CD4-positive, alpha-beta T cell treated with Interleukin-10 for 1 hour (primary cell): ENCODE measurements around the gene VEGFD.
A peak's percentile ranks its signal among the peaks of the same experiment; 100 is the strongest.
"Not testable (repeated sequence)": the region's sequence is repeated elsewhere in the genome, so short reads cannot be mapped to it uniquely, and the experiment has no call there.

ENCODE experiments used
- DNase-seq: peaks from one replicate; pipeline ENCODE4 v3.0.0-alpha.2; 2020

The VEGFD gene

GRCh38 chrX:15356444-15356843, 27.8 kb downstream of the VEGFD start:
- no peak for DNase-seq

DNA sequence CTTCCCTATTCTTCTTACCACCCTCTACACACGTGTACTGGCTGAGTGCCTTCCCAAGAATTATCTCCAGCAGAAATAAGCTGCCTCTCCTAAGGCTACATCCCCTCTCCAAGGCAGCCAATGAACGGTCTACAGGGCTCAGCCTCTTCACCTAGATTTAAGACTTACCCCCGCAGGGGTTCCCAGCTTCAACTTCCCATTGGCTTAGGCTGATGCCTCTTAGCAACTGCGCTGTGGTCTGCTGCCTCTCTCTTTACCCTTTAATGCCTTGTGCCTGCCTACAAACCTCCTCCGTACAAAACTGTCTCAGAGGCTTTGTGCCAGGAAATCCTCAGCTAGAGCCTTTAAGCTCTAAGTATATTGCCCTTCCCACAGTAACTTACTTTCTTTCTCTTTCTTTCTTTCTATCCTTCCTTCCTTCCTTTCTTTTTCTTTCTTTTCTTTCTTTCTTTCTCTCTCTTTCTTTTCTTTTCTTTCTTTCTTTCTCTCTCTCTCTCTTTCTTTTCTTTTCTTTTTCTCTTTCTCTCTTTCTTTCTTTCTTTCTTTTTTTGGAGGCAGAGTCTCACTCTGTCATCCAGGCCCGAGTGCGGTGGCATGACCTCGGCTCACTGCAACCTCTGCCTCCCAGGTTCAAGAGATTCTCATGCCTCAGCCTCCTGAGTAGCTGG, 33.8 kb downstream of the VEGFD start:
- DNase-seq = no peak

GRCh38 chrX:15349046-15349445, 35.2 kb downstream of the VEGFD start:
- peak; percentile 37 for DNase-seq

- no peak for DNase-seq
Measured at GRCh38 chrX:15345976-15346375, 38.2 kb downstream of the VEGFD start.

- no peak for DNase-seq
Measured at GRCh38 chrX:15344106-15344505, 40.1 kb downstream of the VEGFD start.

- DNase-seq = no peak
Measured at GRCh38 chrX:15343075-15343476, 41.1 kb downstream of the VEGFD start.

DNA sequence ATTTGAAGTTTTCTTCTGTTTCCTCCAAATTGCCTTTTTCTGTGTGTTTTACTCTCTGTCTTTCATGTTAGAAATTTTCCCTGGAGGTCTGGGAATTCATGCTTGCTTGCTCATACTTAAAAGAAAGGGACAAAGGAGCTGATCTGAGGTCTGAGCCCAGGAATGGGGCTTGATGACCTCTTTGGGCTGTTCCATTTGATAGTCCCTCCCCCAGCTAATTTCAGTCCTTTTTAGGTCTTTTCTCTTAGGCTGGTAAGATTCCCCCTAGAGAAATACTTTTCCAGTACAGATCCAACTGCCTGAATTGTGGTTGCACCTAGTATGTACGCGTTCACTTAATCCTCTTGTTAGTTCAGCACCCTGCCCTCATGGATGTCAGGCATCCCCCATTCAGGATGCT, 43.3 kb downstream of the VEGFD start:
- DNase-seq = no peak

DNA sequence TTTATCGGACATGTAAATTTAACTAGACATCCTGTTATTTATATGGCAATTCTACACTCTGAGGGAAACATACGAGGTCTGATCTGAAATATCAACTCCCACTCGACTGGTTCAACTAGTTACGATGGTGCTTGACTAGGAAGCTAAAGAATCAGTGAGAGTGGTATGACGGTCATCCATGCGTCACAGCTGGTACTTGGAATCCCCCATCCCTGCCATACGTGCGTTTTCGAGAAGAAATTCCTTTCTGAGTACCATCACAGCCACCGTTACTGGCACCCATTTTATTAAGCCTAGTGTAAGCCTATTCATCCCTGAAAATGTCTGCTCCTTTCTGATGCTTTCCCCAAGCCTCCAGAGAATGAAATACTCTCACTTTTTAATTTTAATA, 48.2 kb downstream of the VEGFD start:
- peak; percentile 69 for DNase-seq

- peak; percentile 94 for DNase-seq
Measured at GRCh38 chrX:15335135-15336022, 48.8 kb downstream of the VEGFD start, which contains the start of gene PIGA. Gene PIGA (minus strand): TSS chrX:15335523. CDS start chrX:15331930, 3,593 bp downstream.

GRCh38 chrX:15334561-15334960, 49.7 kb downstream of the VEGFD start:
- peak; percentile 49 for DNase-seq

DNA sequence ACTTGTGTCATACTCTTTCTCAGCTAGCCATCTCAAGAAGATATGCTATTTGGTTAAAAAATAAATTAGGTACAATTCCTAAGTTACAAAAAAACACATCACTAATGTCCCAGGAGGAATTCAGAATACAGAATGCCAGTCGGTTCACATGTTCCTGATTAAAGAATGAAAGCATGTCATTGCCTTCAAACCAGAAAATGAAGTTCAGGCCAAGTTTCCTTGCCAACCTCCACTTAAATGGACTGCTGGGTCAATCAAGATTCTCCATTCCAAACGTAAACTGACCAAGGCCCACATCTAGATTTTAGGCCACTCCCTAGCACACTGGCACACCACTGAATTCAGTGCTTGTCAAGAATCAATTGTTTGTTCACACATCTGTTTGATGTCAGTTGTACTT, 55.4 kb downstream of the VEGFD start:
- no peak for DNase-seq

DNA sequence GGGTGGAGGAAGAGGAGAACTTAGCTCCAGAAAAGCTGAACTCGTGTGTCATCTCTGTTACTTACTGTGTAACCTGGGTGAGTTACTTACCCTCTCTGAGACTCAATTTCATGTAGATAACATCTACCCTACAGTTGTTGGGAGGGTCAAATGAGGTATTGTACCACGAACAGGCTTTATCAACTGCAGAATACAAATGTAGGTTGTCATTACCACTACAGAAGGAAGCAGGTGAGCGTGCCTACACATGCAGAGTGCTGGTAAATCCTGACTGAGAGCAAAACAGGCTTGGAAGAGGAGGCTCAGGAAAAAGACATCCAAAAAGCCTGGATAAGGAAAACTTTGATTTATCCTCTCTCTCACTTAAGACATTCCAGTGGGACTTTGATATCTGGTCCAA, 56.1 kb downstream of the VEGFD start:
- no peak for DNase-seq

DNA sequence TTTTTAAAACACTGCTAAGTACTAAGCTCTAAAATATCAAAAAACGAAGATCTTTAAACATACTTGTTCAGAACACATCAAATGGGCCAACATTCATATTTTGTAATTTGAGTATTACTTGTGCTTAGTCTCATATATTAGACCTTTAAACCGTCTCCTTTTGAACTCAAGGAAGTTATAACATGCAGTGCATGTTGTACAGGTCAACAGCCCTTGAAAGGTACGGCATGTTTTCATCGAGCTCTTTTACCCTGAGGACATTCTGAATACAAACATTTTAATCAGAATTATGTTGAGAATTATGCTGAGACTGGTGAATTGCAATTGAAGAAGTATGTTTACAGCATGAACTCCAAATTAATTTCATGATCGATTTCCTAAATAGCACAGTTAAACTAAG, 61.7 kb downstream of the VEGFD start:
- no peak for DNase-seq

GRCh38 chrX:15322072-15322471, 62.1 kb downstream of the VEGFD start:
- DNase-seq = no peak

GRCh38 chrX:15321447-15321846, 62.8 kb downstream of the VEGFD start:
- DNase-seq = peak; percentile 1

GRCh38 chrX:15320297-15320696, 63.9 kb downstream of the VEGFD start:
- no peak for DNase-seq

GRCh38 chrX:15319075-15319474, 65.1 kb downstream of the VEGFD start:
- DNase-seq = no peak

GRCh38 chrX:15315509-15315908, 68.7 kb downstream of the VEGFD start, which contains the start of gene ASB11:
Gene ASB11 (minus strand): TSS chrX:15315640. CDS start chrX:15315605, 35 bp downstream.
- no peak for DNase-seq

GRCh38 chrX:15314472-15314871, 69.7 kb downstream of the VEGFD start:
- DNase-seq = no peak

DNA sequence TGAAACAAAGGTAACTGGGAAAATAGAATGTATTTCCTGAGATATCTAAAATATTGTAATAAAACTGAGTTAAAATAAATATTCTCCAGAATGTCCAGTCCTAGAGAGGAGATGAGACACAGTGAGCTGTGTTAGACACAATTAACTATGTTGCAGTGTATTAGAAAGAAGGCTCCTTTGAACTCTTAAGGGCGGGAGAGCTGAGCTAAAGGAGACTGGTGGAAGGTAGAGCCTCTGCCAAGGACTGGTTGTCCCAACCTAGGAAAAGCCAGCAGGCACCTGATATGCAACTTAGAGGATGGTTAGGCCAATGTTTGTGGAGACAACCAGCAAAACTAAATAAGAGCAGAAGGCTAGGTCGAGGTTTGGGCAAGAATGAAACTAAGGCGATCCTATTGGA, 73.1 kb downstream of the VEGFD start:
- no peak for DNase-seq

- no peak for DNase-seq
Measured at GRCh38 chrX:15310117-15310516, 74.1 kb downstream of the VEGFD start.

DNA sequence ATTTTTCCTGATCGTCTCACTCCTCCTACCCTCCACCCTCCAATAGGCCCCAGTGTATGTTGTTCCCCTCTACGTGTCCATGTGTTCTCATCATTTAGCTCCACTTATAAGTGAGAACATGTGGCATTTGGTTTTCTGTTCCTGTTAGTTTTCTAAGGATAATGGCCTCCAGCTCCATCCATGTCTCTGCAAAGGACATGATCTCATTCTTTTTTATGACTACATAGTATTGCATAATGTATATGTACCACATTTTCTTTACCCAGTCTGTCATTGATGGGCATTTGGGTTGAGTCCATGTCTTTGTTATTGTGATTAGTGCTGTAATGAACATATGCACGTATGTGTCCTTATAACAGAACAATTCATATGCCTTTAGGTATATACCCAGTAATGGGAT, 78.3 kb downstream of the VEGFD start:
- not testable (repeated sequence) for DNase-seq

GRCh38 chrX:15301924-15302323, 82.3 kb downstream of the VEGFD start:
- no peak for DNase-seq
